Naive thymus-derived CD4-positive, alpha-beta T cell (primary cell): ENCODE results near the gene TERT. TPM values are rescaled to one million over a fixed set of nuclear protein-coding genes. Genes with fewer than 3 reads are reported as not detected.
"Not testable (repeated sequence)": the region's sequence is repeated elsewhere in the genome, so short reads cannot be mapped to it uniquely, and the experiment has no call there.

Source experiments
- ATAC-seq: fragments of 150-1000 bp; cut with Tn5 transposase; 2 replicates; pipeline ENCODE4 v1.10.0; 2021; ENCODE audit warnings: mild to moderate bottlenecking, moderate library complexity
- CTCF ChIA-PET: fragments of 350-600 bp; sonication (Branson Sonifier 250); formaldehyde crosslinking; loops from one replicate; lab custom pipeline; 2021; ENCODE audit warnings: antibody characterized with exemption; lab: Charles Lee
- POLR2A ChIA-PET: fragments of 350-600 bp; sonication (Branson Sonifier 250); formaldehyde crosslinking; loops from one replicate; lab custom pipeline; 2021; ENCODE audit warnings: antibody characterized with exemption, inconsistent platforms; lab: Charles Lee
- DNase-seq, 9 donors: peaks; one replicate each; pipeline versions ENCODE4 v3.0.0 to v3.0.0-alpha.2; 2020 to 2022; ENCODE audit warnings: mixed read lengths in 1 of 9
- H3K27ac ChIP-seq: one replicate; pipeline ENCODE4 v1.7.0; 2013; ENCODE audit warnings: mild to moderate bottlenecking, low read depth, low read length, moderate library complexity
- H3K27me3 ChIP-seq, 2 donors: one replicate each; pipeline ENCODE4 v1.7.0; 2013; ENCODE audit warnings: low read length in 2 of 2, mild to moderate bottlenecking in 2 of 2, moderate library complexity in 2 of 2; ENCODE audit not compliant: control insufficient read depth in 2 of 2, insufficient read depth in 2 of 2
- H3K36me3 ChIP-seq, 3 experiments: 1 replicate in 2 of 3; 2 replicates in 1 of 3; pipeline ENCODE4 v1.7.0; 2013; ENCODE audit warnings: low read length in 3 of 3, mild to moderate bottlenecking in 3 of 3, moderate library complexity in 1 of 3; ENCODE audit not compliant: insufficient read depth in 3 of 3, control insufficient read depth in 2 of 3
- H3K4me1 ChIP-seq, 2 donors: one replicate each; pipeline ENCODE4 v1.7.0; 2013; ENCODE audit warnings: low read length in 2 of 2, mild to moderate bottlenecking in 2 of 2, moderate library complexity in 1 of 2; ENCODE audit not compliant: control insufficient read depth in 2 of 2, insufficient read depth in 2 of 2
- H3K4me3 ChIP-seq: 2 replicates; pipeline ENCODE4 v1.7.0; 2013; ENCODE audit warnings: mild to moderate bottlenecking, low read length
- H3K9me3 ChIP-seq, 3 experiments: 1 replicate in 2 of 3; 2 replicates in 1 of 3; pipeline ENCODE4 v1.7.0; 2013; ENCODE audit warnings: low read length in 3 of 3; ENCODE audit not compliant: control insufficient read depth in 2 of 3
- H3K27ac Mint-ChIP-seq, 9 donors: one replicate each; pipeline ENCODE4 v1.8.0; 2020 to 2022; ENCODE audit warnings: mixed read lengths in 9 of 9, mild to moderate bottlenecking in 8 of 9, moderate library complexity in 5 of 9, inconsistent platforms in 2 of 9
- H3K27me3 Mint-ChIP-seq, 5 donors: one replicate each; pipeline ENCODE4 v1.8.0; 2021 to 2022; ENCODE audit warnings: mixed read lengths in 5 of 5, mild to moderate bottlenecking in 1 of 5
- H3K36me3 Mint-ChIP-seq, 5 donors: one replicate each; pipeline ENCODE4 v1.8.0; 2020 to 2022; ENCODE audit warnings: mixed read lengths in 5 of 5, mild to moderate bottlenecking in 3 of 5, inconsistent platforms in 1 of 5
- H3K4me1 Mint-ChIP-seq, 7 donors: one replicate each; pipeline ENCODE4 v1.8.0; 2020 to 2022; ENCODE audit warnings: mixed read lengths in 7 of 7, mild to moderate bottlenecking in 3 of 7, inconsistent platforms in 1 of 7
- H3K4me3 Mint-ChIP-seq, 10 donors: one replicate each; pipeline ENCODE4 v1.8.0; 2020 to 2022; ENCODE audit warnings: mild to moderate bottlenecking in 10 of 10, mixed read lengths in 10 of 10, moderate library complexity in 6 of 10, inconsistent platforms in 2 of 10
- H3K9me3 Mint-ChIP-seq, 11 donors: one replicate each; pipeline ENCODE4 v1.8.0; 2020 to 2022; ENCODE audit warnings: mixed read lengths in 11 of 11, mild to moderate bottlenecking in 4 of 11, inconsistent platforms in 1 of 11, moderate library complexity in 1 of 11
- intact Hi-C, 2 donors: fragments of 100-400 bp; cut with micrococcal nuclease; formaldehyde crosslinking; loops; one replicate each; pipeline ENCODE4 v1.15.1; 2023
- polyA plus RNA-seq, 2 donors: library from polyadenylated mRNA; unstranded; fragments of 300-500 nt; fragmentation: Illumina TruSeq; gene quantifications; one replicate each; pipeline ENCODE4 v1.2.3, GENCODE V29; 2021
- total RNA-seq, 6 experiments: library from RNA in 5 of 6; stranded (reverse) in 5 of 6; gene quantifications; 1 replicate in 5 of 6; 2 replicates in 1 of 6; pipeline ENCODE4 v1.2.3 and lab custom pipeline; 2021 to 2026

The TERT gene
- total and polyA plus RNA-seq, 7 experiments from 2014 or later: 0.13 to 3.3 (median 1.3) TPM; not detected in 1

DNA sequence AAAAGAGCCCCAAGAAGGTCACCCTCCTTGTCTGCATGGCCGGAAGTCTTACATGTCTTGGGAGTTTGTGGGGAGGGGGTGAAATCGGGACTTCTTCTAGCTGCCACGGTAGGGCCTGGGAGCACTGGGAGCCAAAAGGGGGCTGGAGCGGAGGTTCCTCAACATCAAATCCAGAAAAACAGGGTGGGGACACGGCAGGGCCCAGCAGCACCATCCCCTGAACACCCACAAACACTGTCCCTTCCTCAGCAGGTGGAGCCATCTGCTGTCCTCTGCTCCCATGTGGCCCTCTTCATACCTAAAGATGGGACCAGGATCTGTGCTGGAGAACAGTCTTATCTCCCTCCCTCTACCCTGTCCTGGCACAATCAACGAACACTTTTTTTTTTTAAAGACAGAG, 2.7 kb downstream of the TERT start:
- Histone ChIP-seq H3K9me3 (no peaks in the 10 kb centered on the region), H3K36me3 (no peaks in the 10 kb centered on the region), H3K27ac (no peak overlapping the region), H3K4me3 (no peak overlapping the region), H3K27me3 (no peaks in the 10 kb centered on the region), H3K4me1 (peaks cover 0 to 11% of the 10 kb centered on the region in 2 donors)
- Mint-ChIP-seq H3K27me3 (peaks cover 0 to 9% (median 4%) of the 10 kb centered on the region in 5 donors), H3K4me1 (peaks cover 3 to 9% (median 7%) of the 10 kb centered on the region in 7 donors), H3K36me3 (peaks cover 4 to 10% (median 9%) of the 10 kb centered on the region in 5 donors), H3K9me3 (peaks cover 1 to 8% (median 4%) of the 10 kb centered on the region in 11 donors), H3K4me3 (peak overlapping the region in 4 of 10 donors; percentile 1 to 43 (median 34)), H3K27ac (no peak overlapping the region)
- ATAC-seq: no peak
- ChIA-PET CTCF (interaction anchor here (0.6 kb wide), 1 partner anchor 38 kb away, joined by 3 read pairs; no protein-coding TSS in a partner anchor), POLR2A (no interaction called here)
- peak in 1 of 9 donors; percentile 8 for DNase-seq
- intact Hi-C loops: no loop called here

DNA sequence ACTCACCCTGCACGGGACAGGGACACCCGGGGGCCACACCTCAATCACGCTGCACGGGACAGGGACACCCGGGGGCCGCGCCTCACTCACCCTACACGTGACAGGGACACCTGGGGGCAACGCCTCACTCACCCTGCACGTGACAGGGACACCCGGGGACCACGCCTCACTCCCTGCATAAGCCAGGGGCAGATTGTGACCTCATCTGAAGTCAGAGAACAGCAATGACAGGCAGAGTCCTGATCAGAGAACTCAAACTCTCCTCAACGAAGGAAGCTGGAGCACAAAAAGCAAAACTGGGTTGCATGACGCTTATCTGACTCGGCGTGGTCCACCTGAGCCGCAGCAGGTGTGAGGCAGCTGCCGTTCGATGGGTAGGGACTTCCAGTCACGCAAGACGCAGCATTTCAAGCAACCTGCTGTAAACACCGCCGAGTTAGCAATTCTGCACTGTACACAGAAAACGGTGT, 3.2 kb downstream of the TERT start:
- Mint-ChIP-seq H3K27ac (no peak overlapping the region), H3K4me1 (peaks cover 3 to 9% (median 7%) of the 10 kb centered on the region in 7 donors), H3K9me3 (peaks cover 1 to 8% (median 4%) of the 10 kb centered on the region in 11 donors), H3K4me3 (peak overlapping the region in 2 of 10 donors; percentile 1 to 43), H3K27me3 (peaks cover 0 to 9% (median 4%) of the 10 kb centered on the region in 5 donors), H3K36me3 (peaks cover 4 to 13% (median 9%) of the 10 kb centered on the region in 5 donors)
- H3K36me3 ChIP-seq: no peaks in the 10 kb centered on the region
- DNase-seq: peak in 1 of 9 donors; percentile 15
- H3K4me3 ChIP-seq: no peak overlapping the region
- POLR2A ChIA-PET: no interaction called here
- no peaks in the 10 kb centered on the region for H3K27me3 ChIP-seq
- no peak overlapping the region for H3K27ac ChIP-seq
- no peaks in the 10 kb centered on the region for H3K9me3 ChIP-seq
- CTCF ChIA-PET: interaction anchor here (0.6 kb wide), 1 partner anchor 37 kb away, joined by 3 read pairs; no protein-coding TSS in a partner anchor
- ATAC-seq: no peak
- intact Hi-C loops: no loop called here
- H3K4me1 ChIP-seq: peaks cover 0 to 11% of the 10 kb centered on the region in 2 donors

DNA sequence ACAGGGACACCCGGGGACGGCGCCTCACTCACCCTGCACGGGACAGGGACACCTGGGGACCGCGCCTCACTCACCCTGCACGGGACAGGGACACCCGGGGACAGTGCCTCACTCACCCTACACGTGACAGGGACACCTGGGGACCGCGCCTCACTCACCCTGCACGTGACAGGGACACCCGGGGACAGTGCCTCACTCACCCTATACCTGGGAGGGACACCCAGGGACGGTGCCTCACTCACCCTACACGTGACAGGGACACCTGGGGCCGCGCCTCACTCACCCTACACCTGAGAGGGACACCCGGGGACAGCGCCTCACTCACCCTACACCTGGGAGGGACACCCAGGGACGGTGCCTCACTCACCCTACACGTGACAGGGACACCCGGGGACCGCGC, 3.9 kb downstream of the TERT start:
- H3K4me1 Mint-ChIP-seq, H3K4me3 ChIP-seq, H3K27ac Mint-ChIP-seq, H3K27me3 ChIP-seq, POLR2A ChIA-PET, H3K27me3 Mint-ChIP-seq, H3K4me3 Mint-ChIP-seq, CTCF ChIA-PET, H3K36me3 ChIP-seq, H3K9me3 ChIP-seq, H3K9me3 Mint-ChIP-seq, H3K27ac ChIP-seq, intact Hi-C loops, ATAC-seq: not testable (repeated sequence)
- peaks cover 4 to 13% (median 9%) of the 10 kb centered on the region in 5 donors for H3K36me3 Mint-ChIP-seq
- peaks cover 0 to 11% of the 10 kb centered on the region in 2 donors for H3K4me1 ChIP-seq
- DNase-seq: peak in 1 of 9 donors; percentile 8

DNA sequence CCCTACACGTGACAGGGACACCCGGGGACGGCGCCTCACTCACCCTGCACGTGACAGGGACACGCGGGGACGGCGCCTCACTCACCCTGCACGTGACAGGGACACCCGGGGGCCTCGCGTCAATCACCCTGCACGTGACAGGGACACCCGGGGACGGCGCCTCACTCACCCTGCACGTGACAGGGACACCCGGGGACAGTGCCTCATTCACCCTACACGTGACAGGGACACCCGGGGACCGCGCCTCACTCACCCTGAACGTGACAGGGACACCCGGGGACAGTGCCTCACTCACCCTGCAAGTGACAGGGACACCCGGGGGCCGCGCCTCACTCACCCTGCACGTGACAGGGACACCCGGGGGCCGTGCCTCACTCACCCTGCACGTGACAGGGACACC, 5.3 kb downstream of the TERT start:
- H3K27me3 ChIP-seq, POLR2A ChIA-PET, H3K4me3 Mint-ChIP-seq, intact Hi-C loops, H3K9me3 Mint-ChIP-seq, H3K4me3 ChIP-seq, H3K27ac Mint-ChIP-seq, CTCF ChIA-PET, H3K4me1 Mint-ChIP-seq, ATAC-seq, H3K27me3 Mint-ChIP-seq, H3K9me3 ChIP-seq, H3K36me3 ChIP-seq, H3K27ac ChIP-seq: not testable (repeated sequence)
- H3K36me3 Mint-ChIP-seq: peaks cover 4 to 13% (median 9%) of the 10 kb centered on the region in 5 donors
- DNase-seq: peak in 1 of 9 donors; percentile 9
- H3K4me1 ChIP-seq: peaks cover 0 to 11% of the 10 kb centered on the region in 2 donors

DNA sequence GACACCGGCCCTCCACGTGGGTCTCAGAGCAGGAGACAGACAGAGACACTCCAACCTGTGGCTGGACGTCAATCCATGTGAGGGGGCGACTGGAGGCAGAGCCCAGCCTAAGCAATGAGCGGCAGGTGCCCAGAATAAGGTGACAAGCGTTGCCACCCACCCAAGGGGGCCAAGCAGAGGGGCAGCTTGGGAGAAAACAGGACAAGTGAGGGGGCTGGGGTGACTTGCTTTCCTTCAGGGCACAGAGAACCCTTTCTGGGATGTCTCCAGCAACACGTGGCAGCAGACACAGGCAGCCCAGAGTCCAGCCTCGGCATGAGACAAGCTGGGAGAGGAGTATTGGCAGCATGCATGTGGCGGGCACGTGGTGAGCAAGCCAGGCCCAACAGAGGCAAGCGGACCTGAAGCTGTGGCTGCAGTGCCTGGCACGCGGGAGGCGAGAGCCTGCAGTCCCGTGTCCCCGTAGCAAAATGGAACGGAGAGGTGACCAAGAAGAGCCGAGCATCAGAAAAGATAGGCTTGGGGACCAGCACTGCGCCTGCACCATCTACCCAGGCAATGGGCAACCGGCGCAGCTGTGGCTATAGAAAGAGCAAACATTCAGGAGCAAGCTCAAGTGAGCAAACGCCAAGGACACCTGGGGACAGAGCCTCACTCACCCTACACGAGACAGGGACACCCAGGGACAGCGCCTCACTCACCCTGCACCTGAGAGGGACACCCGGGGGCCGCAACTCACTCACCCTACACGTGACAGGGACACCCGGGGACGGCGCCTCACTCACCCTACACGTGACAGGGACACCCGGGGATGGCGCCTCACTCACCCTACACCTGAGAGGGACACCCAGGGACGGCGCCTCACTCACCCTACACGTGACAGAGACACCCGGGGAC, 6.2 kb downstream of the TERT start:
- Mint-ChIP-seq H3K4me1 (peaks cover 0 to 9% (median 2%) of the 10 kb centered on the region in 7 donors), H3K9me3 (peaks cover 1 to 8% (median 4%) of the 10 kb centered on the region in 11 donors), H3K27me3 (peaks cover 0 to 9% (median 0%) of the 10 kb centered on the region in 5 donors), H3K27ac (peak overlapping the region in 1 of 9 donors; percentile 57), H3K36me3 (peaks cover 4 to 13% (median 9%) of the 10 kb centered on the region in 5 donors), H3K4me3 (peak overlapping the region in 2 of 10 donors; percentile 3 to 20)
- H3K9me3 ChIP-seq: no peaks in the 10 kb centered on the region
- no peak overlapping the region for H3K27ac ChIP-seq
- ChIA-PET POLR2A (no interaction called here), CTCF (interaction anchor here (0.6 kb wide), 1 partner anchor 503 kb away, joined by 4 read pairs; no protein-coding TSS in a partner anchor)
- no peak for ATAC-seq
- no peak overlapping the region for H3K4me3 ChIP-seq
- H3K36me3 ChIP-seq: no peaks in the 10 kb centered on the region
- DNase-seq: no peak
- intact Hi-C loops: no loop called here
- H3K4me1 ChIP-seq: peaks cover 0 to 2% of the 10 kb centered on the region in 2 donors
- no peaks in the 10 kb centered on the region for H3K27me3 ChIP-seq

DNA sequence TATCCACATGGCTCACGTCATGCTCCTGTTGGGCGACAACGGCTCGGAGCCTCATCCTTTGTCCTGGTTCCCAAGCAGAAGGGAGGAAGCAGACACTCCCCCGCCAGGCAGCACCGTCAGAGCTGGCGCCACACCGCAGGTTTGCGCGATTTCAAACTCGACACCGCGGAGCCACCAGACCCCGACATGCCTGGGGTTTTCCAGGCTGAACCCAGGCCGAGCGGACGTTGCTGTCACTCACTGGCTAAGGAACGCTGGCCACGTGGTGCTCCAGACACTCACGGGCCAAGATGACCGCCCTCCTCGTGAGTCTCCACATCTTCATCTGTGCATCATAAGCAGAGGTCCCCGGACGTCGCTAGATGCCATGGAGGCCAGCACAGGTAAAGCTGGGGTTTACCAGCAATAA, 9.0 kb downstream of the TERT start:
- DNase-seq: peak in 1 of 9 donors; percentile 8
- ChIA-PET POLR2A (no interaction called here), CTCF (no interaction called here)
- no peaks in the 10 kb centered on the region for H3K27me3 ChIP-seq
- H3K9me3 ChIP-seq: no peaks in the 10 kb centered on the region
- no peak overlapping the region for H3K27ac ChIP-seq
- peaks cover 0 to 9% (median 0%) of the 10 kb centered on the region in 5 donors for H3K27me3 Mint-ChIP-seq
- H3K4me3 ChIP-seq: no peak overlapping the region
- H3K9me3 Mint-ChIP-seq: peaks cover 1 to 8% (median 4%) of the 10 kb centered on the region in 11 donors
- H3K4me1 Mint-ChIP-seq: peaks cover 0 to 9% (median 0%) of the 10 kb centered on the region in 7 donors
- no peak overlapping the region for H3K4me3 Mint-ChIP-seq
- intact Hi-C loops: no loop called here
- peaks cover 4 to 13% (median 9%) of the 10 kb centered on the region in 5 donors for H3K36me3 Mint-ChIP-seq
- no peak for ATAC-seq
- no peaks in the 10 kb centered on the region for H3K36me3 ChIP-seq
- H3K27ac Mint-ChIP-seq: no peak overlapping the region
- H3K4me1 ChIP-seq: no peaks in the 10 kb centered on the region
